Measurements from ENCODE around the gene FAM149B1. TPM values are rescaled to one million over a fixed set of nuclear protein-coding genes. Genes with fewer than 3 reads are reported as not detected.

The FAM149B1 gene
- polyA plus RNA-seq, 1 donor from 2014 or later: 53.5 TPM

GRCh38 chr10:73131301-73131700 lies 36.6 kb upstream of the FAM149B1 start:
- no peak overlapping the region for H3K9ac ChIP-seq (ENCODE audit: low read length)
- H3K36me3 ChIP-seq (ENCODE audit: insufficient read depth, low read length): peaks cover 14% of the 10 kb centered on the region
- TF ChIP-seq TAF1 (IDR thresholded peaks at IDR 0.05; ENCODE audit: low read depth): no peak
- no peak for TF ChIP-seq MXI1 (conservative IDR thresholded peaks at IDR 0.05; ENCODE audit: poor library complexity, severe bottlenecking)
- no peak for TF ChIP-seq SMC3 (conservative IDR thresholded peaks at IDR 0.05; ENCODE audit: poor library complexity)
- no peak for TF ChIP-seq RAD21 (conservative IDR thresholded peaks at IDR 0.05)
- no peak for TF ChIP-seq EP300 (conservative IDR thresholded peaks at IDR 0.05; ENCODE audit: poor library complexity, severe bottlenecking)
- no peak for TF ChIP-seq REST (IDR thresholded peaks at IDR 0.05; ENCODE audit: borderline replicate concordance)
- TF ChIP-seq POLR2AphosphoS5 (IDR thresholded peaks at IDR 0.05): no peak
- TF ChIP-seq CTCF (IDR thresholded peaks at IDR 0.05; ENCODE audit: poor library complexity, severe bottlenecking): no peak
- no peak for TF ChIP-seq EZH2 (IDR thresholded peaks at IDR 0.05; ENCODE audit: borderline replicate concordance, insufficient read depth, low read length, poor library complexity, severe bottlenecking)
- no peak overlapping the region for H3K4me3 ChIP-seq (ENCODE audit: low read length)
- H3K4me2 ChIP-seq (ENCODE audit: low read length): no peak overlapping the region
- H4K20me1 ChIP-seq (ENCODE audit: insufficient read depth): no peaks in the 10 kb centered on the region
- H3K27ac ChIP-seq (ENCODE audit: low read length): no peak overlapping the region
- H2AFZ ChIP-seq (ENCODE audit: low read depth, low read length): no peak overlapping the region
- no peaks in the 10 kb centered on the region for H3K79me2 ChIP-seq (replicated peaks; ENCODE audit: insufficient read depth, low read length)
- no peaks in the 10 kb centered on the region for H3K9me3 ChIP-seq (ENCODE audit: low read length)
- H3K27me3 ChIP-seq (ENCODE audit: insufficient read depth, low read depth, low read length): no peaks in the 10 kb centered on the region
- no peaks in the 10 kb centered on the region for H3F3A ChIP-seq (ENCODE audit: insufficient read depth, low read length, poor library complexity, severe bottlenecking)
- no peaks in the 10 kb centered on the region for H3K9me2 ChIP-seq (ENCODE audit: insufficient read depth, low read length)

- H3K9me2 ChIP-seq (ENCODE audit: insufficient read depth, low read length): no peaks in the 10 kb centered on the region
- TF ChIP-seq EP300 (conservative IDR thresholded peaks at IDR 0.05; ENCODE audit: poor library complexity, severe bottlenecking) (no peak), SMC3 (conservative IDR thresholded peaks at IDR 0.05; ENCODE audit: poor library complexity) (no peak), POLR2AphosphoS5 (IDR thresholded peaks at IDR 0.05) (no peak), REST (IDR thresholded peaks at IDR 0.05; ENCODE audit: borderline replicate concordance) (no peak), CTCF (IDR thresholded peaks at IDR 0.05; ENCODE audit: poor library complexity, severe bottlenecking) (no peak), MXI1 (conservative IDR thresholded peaks at IDR 0.05; ENCODE audit: poor library complexity, severe bottlenecking) (no peak), EZH2 (IDR thresholded peaks at IDR 0.05; ENCODE audit: borderline replicate concordance, insufficient read depth, low read length, poor library complexity, severe bottlenecking) (no peak), RAD21 (conservative IDR thresholded peaks at IDR 0.05) (no peak), TAF1 (IDR thresholded peaks at IDR 0.05; ENCODE audit: low read depth) (no peak)
- H3K36me3 ChIP-seq (ENCODE audit: insufficient read depth, low read length): peaks cover 17% of the 10 kb centered on the region
- H3K9ac ChIP-seq (ENCODE audit: low read length): no peak overlapping the region
- H3K9me3 ChIP-seq (ENCODE audit: low read length): no peaks in the 10 kb centered on the region
- no peak overlapping the region for H3K4me3 ChIP-seq (ENCODE audit: low read length)
- H3K4me2 ChIP-seq (ENCODE audit: low read length): no peak overlapping the region
- H3K27ac ChIP-seq (ENCODE audit: low read length): no peak overlapping the region
- H3K27me3 ChIP-seq (ENCODE audit: insufficient read depth, low read depth, low read length): no peaks in the 10 kb centered on the region
- H3F3A ChIP-seq (ENCODE audit: insufficient read depth, low read length, poor library complexity, severe bottlenecking): no peaks in the 10 kb centered on the region
- no peak overlapping the region for H2AFZ ChIP-seq (ENCODE audit: low read depth, low read length)
- H3K79me2 ChIP-seq (replicated peaks; ENCODE audit: insufficient read depth, low read length): no peaks in the 10 kb centered on the region
- H4K20me1 ChIP-seq (ENCODE audit: insufficient read depth): no peaks in the 10 kb centered on the region
Observed at GRCh38 chr10:73131913-73132686, 35.8 kb upstream of the FAM149B1 start.

All from neural cell (in vitro differentiated cells).